IPS DF 6.9 (cell line): ENCODE measurements around the gene STK38.

Source experiments
- DNase-seq: peaks from one replicate; pipeline ENCODE4 v3.0.0-alpha.2; 2013; ENCODE audit warnings: low read depth, low spot score
- H3K27ac ChIP-seq: one replicate; pipeline ENCODE4 v1.5.1; 2013; ENCODE audit warnings: low read length, control low read depth
- H3K27me3 ChIP-seq: 2 replicates; pipeline ENCODE4 v1.6.1; 2013; ENCODE audit warnings: mild to moderate bottlenecking, low read length; ENCODE audit not compliant: control insufficient read depth, insufficient read depth
- H3K36me3 ChIP-seq: 2 replicates; pipeline ENCODE4 v1.6.1; 2013; ENCODE audit warnings: low read length; ENCODE audit not compliant: control insufficient read depth, insufficient read depth
- H3K4me1 ChIP-seq: 2 replicates; pipeline ENCODE4 v1.6.1; 2013; ENCODE audit warnings: low read length; ENCODE audit not compliant: control insufficient read depth, insufficient read depth
- H3K4me3 ChIP-seq: 2 replicates; pipeline ENCODE4 v1.5.1; 2013; ENCODE audit warnings: mild to moderate bottlenecking, low read length
- H3K9me3 ChIP-seq: 2 replicates; pipeline ENCODE4 v1.6.1; 2013; ENCODE audit warnings: low read length, inconsistent platforms; ENCODE audit not compliant: control insufficient read depth, insufficient read depth
- WGBS: extraction: QIAGEN DNeasy Blood & Tissue Kit; methylation state at CpG from one replicate; pipeline ENCODE4 v1.1.7; 2013; ENCODE audit warnings: mixed read lengths, missing lambda C conversion rate; ENCODE audit not compliant: insufficient read length, insufficient coverage; 5-methylcytosine and 5-hydroxymethylcytosine counted together

STK38 gene

DNA sequence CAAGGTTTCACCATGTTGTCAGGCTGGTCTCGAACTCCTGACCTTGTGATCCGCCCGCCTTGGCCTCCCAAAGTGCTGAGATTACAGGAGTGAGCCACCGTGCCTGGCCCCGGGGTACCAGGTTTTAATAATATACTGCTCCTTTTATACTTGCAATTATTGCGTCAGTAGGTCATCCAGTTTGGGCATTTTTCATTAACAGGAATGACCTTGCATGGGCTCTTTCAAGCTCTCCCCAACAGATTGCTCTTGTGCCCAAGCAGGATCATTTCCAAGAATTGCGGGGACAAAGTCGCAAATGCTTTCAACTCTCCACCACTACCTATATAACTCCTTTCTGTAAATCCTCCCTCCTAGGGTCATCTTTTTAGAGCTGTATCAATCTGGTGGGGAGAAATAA is 23.8 kb downstream of the STK38 start:
- no peaks in the 10 kb centered on the region for H3K9me3 ChIP-seq
- H3K27me3 ChIP-seq, result no peaks in the 10 kb centered on the region
- no CpG with 5 or more reads among the region's 8 CpGs for WGBS
- no peak overlapping the region for H3K27ac ChIP-seq
- H3K4me3 ChIP-seq, result no peak overlapping the region
- H3K36me3 ChIP-seq, result no peaks in the 10 kb centered on the region; the same call in 1 of the 2 replicates
- DNase-seq, result no peak
- H3K4me1 ChIP-seq, result no peaks in the 10 kb centered on the region

DNA sequence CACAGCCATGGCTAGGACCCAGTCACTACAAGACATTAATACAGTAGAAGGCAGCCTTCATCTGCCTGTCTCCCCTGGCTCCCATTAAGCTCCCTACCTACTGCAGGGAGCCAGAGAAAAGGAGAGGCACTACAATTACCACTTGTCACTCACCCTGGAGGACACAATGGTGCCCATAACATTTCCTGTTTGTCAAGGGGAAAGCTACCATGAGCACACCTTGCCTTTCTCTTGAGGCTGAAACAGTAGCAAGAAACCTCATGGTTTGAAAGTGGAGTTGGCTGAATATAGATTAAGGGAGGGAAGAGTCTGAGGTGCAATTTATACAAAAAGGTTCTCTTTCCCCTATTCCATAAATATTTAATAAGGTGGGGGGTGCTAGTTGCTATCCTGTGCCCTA is 27.9 kb downstream of the STK38 start:
- Histone ChIP-seq H3K4me1 (no peaks in the 10 kb centered on the region), H3K27ac (no peak overlapping the region), H3K36me3 (no peaks in the 10 kb centered on the region; the same call in 1 of the 2 replicates)

DNA sequence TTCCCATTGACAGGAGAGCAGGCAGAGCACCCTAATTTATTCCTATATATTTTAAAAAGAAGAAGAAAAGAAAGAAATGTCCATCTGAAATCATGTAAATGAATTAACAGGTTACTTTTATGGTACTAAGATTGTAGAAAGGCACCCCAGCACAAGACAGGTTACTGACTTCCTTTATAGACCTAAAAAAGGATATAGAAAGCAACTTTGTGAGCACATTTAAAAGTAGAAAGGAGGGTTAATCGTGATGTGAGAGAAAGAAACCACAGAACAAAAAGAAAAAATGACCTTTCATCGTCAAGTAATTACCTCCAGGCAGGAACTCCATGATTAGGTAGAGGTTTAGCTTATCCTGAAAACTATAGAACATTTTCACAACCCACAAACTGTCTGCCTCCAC is 29.9 kb downstream of the STK38 start:
- Histone ChIP-seq H3K36me3 (no peaks in the 10 kb centered on the region; the same call in 1 of the 2 replicates), H3K4me3 (no peak overlapping the region), H3K4me1 (no peaks in the 10 kb centered on the region), H3K9me3 (no peaks in the 10 kb centered on the region), H3K27me3 (no peaks in the 10 kb centered on the region), H3K27ac (no peak overlapping the region)
- WGBS, result no CpG with 5 or more reads among the region's 2 CpGs
- DNase-seq, result no peak

More for the DNA sequence above, 27.9 kb downstream of the STK38 start:
- H3K27me3 ChIP-seq, result no peaks in the 10 kb centered on the region
- H3K4me3 ChIP-seq, result no peak overlapping the region
- no peak for DNase-seq
- H3K9me3 ChIP-seq, result no peaks in the 10 kb centered on the region

DNA sequence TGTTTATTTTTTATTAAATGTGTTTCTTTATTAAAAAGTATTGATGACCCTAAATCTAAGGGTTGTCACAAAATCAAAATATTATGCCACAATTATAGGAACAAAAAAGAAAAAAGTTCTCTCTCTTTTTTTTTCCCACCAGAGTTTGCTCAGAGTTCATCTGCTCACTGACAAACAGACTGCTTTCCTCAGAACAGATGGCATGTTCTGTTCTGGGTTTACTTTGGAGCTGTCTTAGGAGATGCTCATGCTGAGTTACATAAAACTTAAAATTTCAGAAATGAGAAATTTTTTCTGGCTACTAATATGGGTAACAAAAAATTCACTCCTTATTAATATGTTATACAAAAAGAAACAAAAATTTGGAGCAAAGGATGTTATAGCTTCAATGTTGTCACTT is 30.3 kb downstream of the STK38 start:
- H3K9me3 ChIP-seq, result no peaks in the 10 kb centered on the region
- H3K4me3 ChIP-seq, result no peak overlapping the region
- H3K36me3 ChIP-seq, result no peaks in the 10 kb centered on the region; the same call in 1 of the 2 replicates
- H3K27me3 ChIP-seq, result no peaks in the 10 kb centered on the region
- H3K4me1 ChIP-seq, result no peaks in the 10 kb centered on the region
- no peak for DNase-seq
- H3K27ac ChIP-seq, result no peak overlapping the region

DNA sequence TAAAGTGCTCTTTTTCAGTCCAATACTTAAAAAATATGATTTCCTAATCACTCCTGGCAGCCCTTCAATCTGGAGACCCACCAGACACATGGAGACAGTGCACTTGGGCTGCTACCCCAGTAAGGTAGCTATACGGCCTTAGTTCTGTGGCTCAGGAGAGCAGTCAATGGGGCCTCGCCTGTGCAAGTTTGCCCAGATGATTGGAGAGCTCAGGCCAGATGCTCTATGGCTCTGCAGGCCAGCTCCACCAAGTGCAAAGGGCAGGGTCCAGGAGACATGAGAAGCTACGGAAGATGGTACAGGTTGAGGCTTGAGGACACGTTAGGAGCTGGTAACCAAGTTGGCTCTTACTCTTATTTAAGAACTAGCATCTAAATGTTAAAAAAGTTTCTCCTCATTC is 30.7 kb downstream of the STK38 start:
- no peaks in the 10 kb centered on the region for H3K4me1 ChIP-seq
- H3K4me3 ChIP-seq, result no peak overlapping the region
- H3K27ac ChIP-seq, result no peak overlapping the region
- no peaks in the 10 kb centered on the region for H3K9me3 ChIP-seq
- DNase-seq, result no peak
- H3K27me3 ChIP-seq, result no peaks in the 10 kb centered on the region
- H3K36me3 ChIP-seq, result no peaks in the 10 kb centered on the region; the same call in 1 of the 2 replicates
- no CpG with 5 or more reads among the region's 4 CpGs for WGBS

DNA sequence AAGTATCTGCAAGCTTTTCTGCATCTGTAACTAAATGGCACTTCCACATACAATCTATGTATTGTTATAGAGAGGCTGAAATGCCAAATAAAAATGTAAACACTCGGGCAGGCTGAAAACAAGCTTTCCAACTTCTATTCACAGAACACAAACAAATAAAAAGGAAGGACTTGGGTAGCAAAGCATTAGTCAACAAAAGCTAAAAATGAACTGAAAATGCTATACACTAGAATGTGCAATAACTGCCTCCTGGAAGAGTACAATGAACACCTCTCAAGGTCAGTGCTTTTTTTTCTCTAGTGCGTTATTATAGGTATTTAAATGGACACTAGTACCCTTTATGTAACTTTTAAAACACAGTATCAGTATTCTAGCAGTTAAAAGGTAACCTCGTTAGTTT is 31.4 kb downstream of the STK38 start:
- Histone ChIP-seq H3K36me3 (no peaks in the 10 kb centered on the region; the same call in 1 of the 2 replicates), H3K27me3 (no peaks in the 10 kb centered on the region), H3K4me3 (no peak overlapping the region), H3K4me1 (no peaks in the 10 kb centered on the region), H3K27ac (no peak overlapping the region), H3K9me3 (no peaks in the 10 kb centered on the region)
- no peak for DNase-seq
- no CpG with 5 or more reads among the region's 3 CpGs for WGBS

DNA sequence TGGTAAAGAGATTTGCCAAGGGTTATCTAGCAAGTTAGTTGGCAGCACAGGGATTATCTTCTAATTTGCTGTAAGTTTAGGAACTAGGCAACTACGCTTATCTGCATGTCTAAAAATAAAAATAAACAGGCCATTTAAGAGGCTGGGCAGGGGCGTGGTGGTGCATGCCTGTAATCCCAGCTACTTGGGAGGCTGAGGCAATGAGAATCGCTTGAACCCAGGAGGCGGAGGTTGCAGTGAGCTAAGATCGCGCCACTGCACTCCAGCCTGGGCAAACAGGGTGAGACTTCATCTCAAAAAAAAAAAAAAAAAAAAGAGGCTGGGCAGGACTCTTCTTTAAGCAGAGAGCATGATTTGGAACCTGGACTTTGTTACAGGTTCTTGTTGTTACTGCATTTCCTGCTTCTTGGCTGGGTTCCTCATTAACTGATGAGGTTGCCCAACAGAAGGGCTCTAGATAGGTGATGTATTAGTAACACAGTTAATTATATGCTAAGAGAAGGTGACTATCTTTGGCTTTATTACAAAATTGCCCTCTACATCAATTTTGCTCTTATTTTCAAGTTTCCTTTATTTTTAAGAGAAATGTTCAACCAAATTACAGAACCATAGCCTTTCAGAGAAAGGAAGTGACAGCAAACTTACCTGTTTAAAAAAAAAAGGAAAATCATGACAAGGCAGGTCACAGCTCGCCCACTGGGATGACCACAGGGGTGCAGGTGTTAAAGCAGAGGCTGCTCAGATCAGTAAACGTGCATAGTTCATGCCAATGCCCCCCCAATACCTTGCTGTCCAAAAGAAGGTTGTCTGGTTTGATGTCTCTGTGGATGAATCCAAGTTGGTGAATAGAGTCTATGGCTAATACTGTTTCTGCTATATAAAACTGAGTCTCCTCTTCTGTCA is 32.5 kb downstream of the STK38 start:
- H3K27ac ChIP-seq, result no peak overlapping the region
- no peaks in the 10 kb centered on the region for H3K27me3 ChIP-seq
- H3K4me1 ChIP-seq, result no peaks in the 10 kb centered on the region
- H3K36me3 ChIP-seq, result peaks cover 4% of the 10 kb centered on the region
- WGBS, result no CpG with 5 or more reads among the region's 8 CpGs
- no peak for DNase-seq
- H3K4me3 ChIP-seq, result no peak overlapping the region
- H3K9me3 ChIP-seq, result no peaks in the 10 kb centered on the region; the same call in 1 of the 2 replicates

DNA sequence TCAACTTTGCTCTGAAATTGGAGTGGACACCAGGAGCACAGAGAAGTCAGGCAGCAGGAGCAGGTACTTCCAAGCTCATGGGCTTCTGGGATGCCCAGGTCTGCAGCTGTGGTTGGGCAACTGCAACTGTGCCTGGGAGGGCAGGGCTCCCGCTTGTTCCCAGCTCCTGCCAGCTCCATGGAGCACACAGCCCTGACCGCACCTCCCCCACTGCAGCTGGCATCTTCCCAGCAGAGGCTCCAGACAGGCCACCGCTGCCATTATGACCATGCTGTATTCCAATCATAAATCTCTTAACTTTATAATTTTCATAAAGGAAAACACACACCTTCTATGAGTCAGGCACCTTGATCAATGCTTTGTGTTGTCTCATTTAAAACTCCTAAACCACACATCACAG is 36.9 kb downstream of the STK38 start:
- no CpG with 5 or more reads among the region's 3 CpGs for WGBS
- no peaks in the 10 kb centered on the region; the same call in 1 of the 2 replicates for H3K9me3 ChIP-seq
- H3K27ac ChIP-seq, result no peak overlapping the region
- no peaks in the 10 kb centered on the region for H3K4me1 ChIP-seq
- H3K27me3 ChIP-seq, result no peaks in the 10 kb centered on the region
- peaks cover 9% of the 10 kb centered on the region for H3K36me3 ChIP-seq
- DNase-seq, result no peak
- no peak overlapping the region for H3K4me3 ChIP-seq

DNA sequence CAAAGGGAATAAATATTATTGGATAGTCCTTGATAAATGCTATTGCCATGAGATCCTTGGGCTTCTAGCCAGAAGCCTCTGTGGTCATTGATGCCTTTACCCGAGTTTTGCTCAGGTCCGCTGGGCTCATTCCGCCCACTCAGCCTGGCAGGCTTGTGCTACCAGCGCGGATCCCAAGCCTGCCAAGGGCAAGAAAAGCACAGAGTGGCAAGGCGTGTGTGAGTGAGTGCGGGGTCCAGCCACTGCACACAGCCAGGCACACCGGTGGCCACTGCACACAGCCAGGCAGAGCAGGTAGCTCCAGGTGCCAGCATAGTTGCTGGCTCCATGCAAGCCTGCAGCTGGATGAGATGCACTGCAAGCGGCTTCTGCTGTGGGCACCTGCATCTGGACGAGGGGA is 38.7 kb downstream of the STK38 start:
- WGBS, result no CpG with 5 or more reads among the region's 10 CpGs
- no peak overlapping the region for H3K27ac ChIP-seq
- H3K4me3 ChIP-seq, result no peak overlapping the region
- H3K36me3 ChIP-seq, result peaks cover 9% of the 10 kb centered on the region
- no peaks in the 10 kb centered on the region for H3K27me3 ChIP-seq
- no peaks in the 10 kb centered on the region for H3K4me1 ChIP-seq
- no peak for DNase-seq
- no peaks in the 10 kb centered on the region; the same call in 1 of the 2 replicates for H3K9me3 ChIP-seq

DNA sequence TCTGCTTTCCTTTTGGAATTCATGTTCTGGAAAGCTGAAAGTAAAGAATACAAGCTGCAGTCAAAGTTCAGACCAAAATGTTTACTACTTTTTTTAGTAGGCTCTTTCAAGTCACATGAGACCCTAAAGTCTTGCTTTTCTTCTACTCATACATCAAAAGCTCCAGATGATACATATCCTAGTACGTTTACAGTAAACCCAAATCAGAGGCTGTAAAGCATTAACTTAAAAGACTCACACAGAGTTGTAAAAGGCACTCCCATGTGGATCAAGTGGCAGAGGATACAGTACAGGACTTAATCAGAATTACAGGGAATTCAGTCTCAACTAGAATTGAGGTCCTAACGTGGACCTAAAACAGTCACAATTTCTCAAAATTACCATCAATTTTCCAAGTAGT is 40.7 kb downstream of the STK38 start:
- Histone ChIP-seq H3K4me1 (no peaks in the 10 kb centered on the region), H3K36me3 (peaks cover 9% of the 10 kb centered on the region), H3K9me3 (no peaks in the 10 kb centered on the region; the same call in 1 of the 2 replicates), H3K27ac (no peak overlapping the region), H3K27me3 (no peaks in the 10 kb centered on the region), H3K4me3 (no peak overlapping the region)
- no CpG with 5 or more reads among the region's 2 CpGs for WGBS
- DNase-seq, result no peak
